HepG2 (cell line): Measurements from ENCODE around the gene PCSK6. TPM values are rescaled to one million over a fixed set of nuclear protein-coding genes. Genes with fewer than 3 reads are reported as not detected.

Source experiments
- AGO1 ChIP-seq: fragments of 200-400 bp; formaldehyde crosslinking; IDR thresholded peaks from 2 replicates; pipeline ENCODE4 v1.6.1; 2017; ENCODE audit warnings: mild to moderate bottlenecking, low read depth, low read length, moderate library complexity; ENCODE audit not compliant: poor library complexity, severe bottlenecking
- FOXK1 ChIP-seq: sonication (generic); formaldehyde crosslinking; IDR thresholded peaks from 2 replicates; pipeline ENCODE4 v1.4.0; 2020; ENCODE audit warnings: low read depth, missing genetic modification reagents, borderline replicate concordance
- GTF2F1 ChIP-seq: fragments of 150-350 bp; IDR thresholded peaks from 2 replicates; pipeline ENCODE4 v1.6.1; 2014; ENCODE audit warnings: low read length
- HES4 ChIP-seq: sonication (generic); formaldehyde crosslinking; IDR thresholded peaks from 2 replicates; pipeline ENCODE4 v1.9.0; 2021; ENCODE audit warnings: mild to moderate bottlenecking, missing genetic modification reagents, borderline replicate concordance
- KDM5A ChIP-seq: fragments of 200-600 bp; sonication (generic); IDR thresholded peaks from 2 replicates; pipeline ENCODE4 v1.7.0; 2018; ENCODE audit warnings: antibody characterized with exemption, mild to moderate bottlenecking, low read length, borderline replicate concordance
- KLF16 ChIP-seq, 2 experiments: sonication (generic) in 1 of 2; formaldehyde crosslinking in 1 of 2; IDR thresholded peaks; 2 replicates each; pipeline versions ENCODE4 v1.6.1 to v1.8.0; 2016 to 2023; ENCODE audit warnings: missing genetic modification reagents in 2 of 2, missing compliant biosample characterization in 1 of 2
- KLF9 ChIP-seq: IDR thresholded peaks from 2 replicates; pipeline ENCODE4 v1.6.1; 2016; ENCODE audit warnings: low read depth
- NFE2L2 ChIP-seq: fragments of 150-350 bp; IDR thresholded peaks from 2 replicates; pipeline ENCODE4 v1.6.1; 2014; ENCODE audit warnings: low read length
- PCBP2 ChIP-seq: fragments of 200-400 bp; formaldehyde crosslinking; optimal IDR thresholded peaks from 2 replicates; pipeline ENCODE3; 2018; ENCODE audit warnings: low read length, low read depth; ENCODE audit not compliant: poor library complexity, severe bottlenecking
- RAD51 ChIP-seq: fragments of 450-650 bp; IDR thresholded peaks from 2 replicates; pipeline ENCODE4 v1.6.1; 2016; ENCODE audit warnings: borderline replicate concordance
- RFXANK ChIP-seq: IDR thresholded peaks from 2 replicates; pipeline ENCODE4 v1.6.1; 2016
- SMAD3 ChIP-seq: sonication (generic); formaldehyde crosslinking; IDR thresholded peaks from 2 replicates; pipeline ENCODE4 v1.4.0; 2020; ENCODE audit warnings: missing genetic modification reagents
- SOX6 ChIP-seq, 2 experiments: fragments of 450-650 bp in 1 of 2; sonication (generic) in 1 of 2; formaldehyde crosslinking in 1 of 2; IDR thresholded peaks; 2 replicates each; pipeline versions ENCODE4 v1.4.0 to v1.6.1; 2017 to 2020; ENCODE audit warnings: antibody characterized with exemption in 1 of 2, mild to moderate bottlenecking in 1 of 2, missing genetic modification reagents in 1 of 2
- SRF ChIP-seq: IDR thresholded peaks from 2 replicates; pipeline ENCODE4 v1.6.1; 2011; ENCODE audit warnings: mild to moderate bottlenecking, low read depth, low read length, moderate library complexity
- TBX3 ChIP-seq: fragments of 450-650 bp; IDR thresholded peaks from 2 replicates; pipeline ENCODE4 v1.6.1; 2017; ENCODE audit warnings: antibody characterized with exemption, mild to moderate bottlenecking, inconsistent platforms, borderline replicate concordance
- TRIM24 ChIP-seq: sonication (generic); formaldehyde crosslinking; IDR thresholded peaks from 2 replicates; pipeline ENCODE4 v1.8.0; 2022; ENCODE audit warnings: mild to moderate bottlenecking, missing genetic modification reagents
- ZNF101 ChIP-seq: sonication (generic); formaldehyde crosslinking; IDR thresholded peaks from 2 replicates; pipeline ENCODE4 v1.4.0; 2020; ENCODE audit warnings: mild to moderate bottlenecking, low read depth, missing genetic modification reagents, borderline replicate concordance
- ZNF138 ChIP-seq: sonication (generic); formaldehyde crosslinking; IDR thresholded peaks from 2 replicates; pipeline ENCODE4 v1.5.0; 2020; ENCODE audit warnings: mild to moderate bottlenecking, low read depth, missing genetic modification reagents
- ZNF205 ChIP-seq: IDR thresholded peaks from 2 replicates; pipeline ENCODE4 v1.6.1; 2018; ENCODE audit warnings: missing biosample characterization, missing genetic modification reagents
- ZNF317 ChIP-seq: sonication (generic); formaldehyde crosslinking; IDR thresholded peaks from 2 replicates; pipeline ENCODE4 v1.5.0; 2020; ENCODE audit warnings: mild to moderate bottlenecking, missing genetic modification reagents
- ZNF354B ChIP-seq: sonication (generic); formaldehyde crosslinking; IDR thresholded peaks from 2 replicates; pipeline ENCODE4 v1.8.0; 2022; ENCODE audit warnings: mild to moderate bottlenecking, missing genetic modification reagents
- ZNF446 ChIP-seq: sonication (generic); formaldehyde crosslinking; IDR thresholded peaks from 2 replicates; pipeline ENCODE4 v1.5.0; 2020; ENCODE audit warnings: mild to moderate bottlenecking, missing genetic modification reagents
- ZNF510 ChIP-seq: sonication (generic); formaldehyde crosslinking; IDR thresholded peaks from 2 replicates; pipeline ENCODE4 v1.4.0; 2020; ENCODE audit warnings: low read depth, mild to moderate bottlenecking, missing genetic modification reagents
- ZNF567 ChIP-seq: sonication (generic); formaldehyde crosslinking; IDR thresholded peaks from 2 replicates; pipeline ENCODE4 v1.8.1; 2023; ENCODE audit warnings: mild to moderate bottlenecking, missing genetic modification reagents, borderline replicate concordance
- ZNF615 ChIP-seq: sonication (generic); formaldehyde crosslinking; IDR thresholded peaks from 2 replicates; pipeline ENCODE4 v1.5.0; 2020; ENCODE audit warnings: mild to moderate bottlenecking, missing genetic modification reagents, borderline replicate concordance
- ZNF619 ChIP-seq: sonication (generic); formaldehyde crosslinking; IDR thresholded peaks from 2 replicates; pipeline ENCODE4 v1.4.0; 2020; ENCODE audit warnings: mild to moderate bottlenecking, missing genetic modification reagents
- ZNF776 ChIP-seq: sonication (generic); formaldehyde crosslinking; IDR thresholded peaks from 2 replicates; pipeline ENCODE4 v1.4.0; 2020; ENCODE audit warnings: mild to moderate bottlenecking, missing genetic modification reagents
- ZNF780A ChIP-seq: sonication (generic); formaldehyde crosslinking; IDR thresholded peaks from 2 replicates; pipeline ENCODE4 v1.8.0; 2022; ENCODE audit warnings: mild to moderate bottlenecking, missing genetic modification reagents, moderate library complexity
- ZNF781 ChIP-seq: sonication (generic); formaldehyde crosslinking; IDR thresholded peaks from 2 replicates; pipeline ENCODE4 v1.5.1; 2020; ENCODE audit warnings: borderline replicate concordance, mild to moderate bottlenecking, missing genetic modification reagents; ENCODE audit errors: not compliant biosample characterization
- ZNF792 ChIP-seq: IDR thresholded peaks from 2 replicates; pipeline ENCODE4 v1.6.1; 2016
- ZSCAN22 ChIP-seq: sonication (generic); formaldehyde crosslinking; IDR thresholded peaks from 2 replicates; pipeline ENCODE4 v1.4.0; 2020; ENCODE audit warnings: mild to moderate bottlenecking, missing genetic modification reagents
- ZZZ3 ChIP-seq: sonication (generic); formaldehyde crosslinking; IDR thresholded peaks from 2 replicates; pipeline ENCODE4 v1.4.0; 2020; ENCODE audit warnings: missing genetic modification reagents, mild to moderate bottlenecking, borderline replicate concordance
- polyA plus RNA-seq, 8 experiments: library from polyadenylated mRNA; depleted of rRNA in 3 of 8; stranded (reverse) in 7 of 8; unstranded in 1 of 8; fragments of >200 nt; fragmentation: Illumina TruSeq in 4 of 8; extraction: Trizol in 4 of 8; gene quantifications; 2 replicates each; pipeline versions ENCODE4 v1.2.1 to v1.2.3, GENCODE V29; 2011 to 2016; ENCODE audit warnings: low read depth in 4 of 8, missing spikeins in 1 of 8, mixed read lengths in 1 of 8; ENCODE audit not compliant: insufficient read depth in 1 of 8
- total RNA-seq, 5 experiments: library from RNA; depleted of rRNA; stranded (reverse); fragments of >200 nt; fragmentation: Illumina TruSeq; extraction: Trizol; gene quantifications; 2 replicates each; pipeline ENCODE4 v1.2.3, GENCODE V29; 2016; ENCODE audit warnings: low read depth in 1 of 5
- TF ChIP-seq, protein P1 (sequence below): sonication (generic); formaldehyde crosslinking; IDR thresholded peaks from 2 replicates; pipeline ENCODE4 v1.5.1; 2020; ENCODE audit warnings: missing genetic modification reagents, mild to moderate bottlenecking, borderline replicate concordance

The PCSK6 gene
- total and polyA plus RNA-seq, 2 of the 13 experiments (the other 11 are each of a cell fraction or from before 2014, with no cell fraction given), result 56.5 to 155 TPM

GRCh38 chr15:101446518-101447167 is 42.9 kb downstream of the PCSK6 start (continued):
- TF ChIP-seq ZNF354B (CRISPR knock-in tag) (no peak), ZNF101 (CRISPR knock-in tag) (no peak), KLF16 (CRISPR knock-in tag; IDR thresholded peaks at IDR 0.05) (no peak), SMAD3 (CRISPR knock-in tag) (no peak), ZNF781 (CRISPR knock-in tag) (peak; percentile 53), SOX6 (IDR thresholded peaks at IDR 0.05) (no peak), SOX6 (CRISPR knock-in tag; IDR thresholded peaks at IDR 0.05) (peak; percentile 76), ZNF138 (no peak), TRIM24 (CRISPR knock-in tag) (no peak), TBX3 (0 out of 2 replicates have a peak, but pooled peaks have one; percentile 8), ZNF205 (CRISPR knock-in tag) (0 out of 2 replicates have a peak, but pooled peaks have one; percentile 41), NFE2L2 (no peak), ZNF780A (CRISPR knock-in tag) (no peak), ZNF446 (CRISPR knock-in tag) (no peak), KDM5A (no peak; the same call in 1 of the 2 replicates), SRF (no peak), GTF2F1 (no peak), ZSCAN22 (CRISPR knock-in tag) (no peak), RAD51 (no peak), ZZZ3 (CRISPR knock-in tag) (no peak), RFXANK (CRISPR knock-in tag) (no peak), HES4 (CRISPR knock-in tag) (no peak), ZNF776 (CRISPR knock-in tag) (no peak), ZNF619 (CRISPR knock-in tag) (no peak), ZNF792 (no peak), KLF9 (CRISPR knock-in tag) (no peak), FOXK1 (CRISPR knock-in tag) (no peak), AGO1 (no peak), ZNF510 (CRISPR knock-in tag) (no peak), ZNF317 (CRISPR knock-in tag) (no peak), ZNF615 (CRISPR knock-in tag) (no peak), PCBP2 (no peak), ZNF567 (no peak)
- TF ChIP-seq, protein P1, sequence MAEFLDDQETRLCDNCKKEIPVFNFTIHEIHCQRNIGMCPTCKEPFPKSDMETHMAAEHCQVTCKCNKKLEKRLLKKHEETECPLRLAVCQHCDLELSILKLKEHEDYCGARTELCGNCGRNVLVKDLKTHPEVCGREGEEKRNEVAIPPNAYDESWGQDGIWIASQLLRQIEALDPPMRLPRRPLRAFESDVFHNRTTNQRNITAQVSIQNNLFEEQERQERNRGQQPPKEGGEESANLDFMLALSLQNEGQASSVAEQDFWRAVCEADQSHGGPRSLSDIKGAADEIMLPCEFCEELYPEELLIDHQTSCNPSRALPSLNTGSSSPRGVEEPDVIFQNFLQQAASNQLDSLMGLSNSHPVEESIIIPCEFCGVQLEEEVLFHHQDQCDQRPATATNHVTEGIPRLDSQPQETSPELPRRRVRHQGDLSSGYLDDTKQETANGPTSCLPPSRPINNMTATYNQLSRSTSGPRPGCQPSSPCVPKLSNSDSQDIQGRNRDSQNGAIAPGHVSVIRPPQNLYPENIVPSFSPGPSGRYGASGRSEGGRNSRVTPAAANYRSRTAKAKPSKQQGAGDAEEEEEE (CRISPR knock-in tag), result no peak
